NOMO-1 treated with dmso at 0.1 percent for 144 hours (cell line): ENCODE results near the gene GPR146.

Experiments used
- DNase-seq: peaks from one replicate; lab custom pipeline; 2025; ENCODE audit not compliant: unreplicated experiment; lab: John Stamatoyannopoulos, UW

The GPR146 gene

GRCh38 chr7:1103789-1104515 is 59.6 kb downstream of the GPR146 start:
- no peak for DNase-seq

- no peak for DNase-seq
These were observed 60.3 kb downstream of the GPR146 start for GRCh38 chr7:1104516-1105179.

GRCh38 chr7:1105189-1105588 is 60.8 kb downstream of the GPR146 start:
- DNase-seq = no peak

- no peak for DNase-seq
These were observed 61.9 kb downstream of the GPR146 start for GRCh38 chr7:1106063-1106792.

GRCh38 chr7:1106793-1107421 is 62.6 kb downstream of the GPR146 start:
- no peak for DNase-seq

GRCh38 chr7:1108264-1108920 is 64.0 kb downstream of the GPR146 start:
- no peak for DNase-seq
